ENCODE measurements around the gene ZNF512B.
"Not testable (repeated sequence)": the region's sequence is repeated elsewhere in the genome, so short reads cannot be mapped to it uniquely, and the experiment has no call there.

Gene ZNF512B

DNA sequence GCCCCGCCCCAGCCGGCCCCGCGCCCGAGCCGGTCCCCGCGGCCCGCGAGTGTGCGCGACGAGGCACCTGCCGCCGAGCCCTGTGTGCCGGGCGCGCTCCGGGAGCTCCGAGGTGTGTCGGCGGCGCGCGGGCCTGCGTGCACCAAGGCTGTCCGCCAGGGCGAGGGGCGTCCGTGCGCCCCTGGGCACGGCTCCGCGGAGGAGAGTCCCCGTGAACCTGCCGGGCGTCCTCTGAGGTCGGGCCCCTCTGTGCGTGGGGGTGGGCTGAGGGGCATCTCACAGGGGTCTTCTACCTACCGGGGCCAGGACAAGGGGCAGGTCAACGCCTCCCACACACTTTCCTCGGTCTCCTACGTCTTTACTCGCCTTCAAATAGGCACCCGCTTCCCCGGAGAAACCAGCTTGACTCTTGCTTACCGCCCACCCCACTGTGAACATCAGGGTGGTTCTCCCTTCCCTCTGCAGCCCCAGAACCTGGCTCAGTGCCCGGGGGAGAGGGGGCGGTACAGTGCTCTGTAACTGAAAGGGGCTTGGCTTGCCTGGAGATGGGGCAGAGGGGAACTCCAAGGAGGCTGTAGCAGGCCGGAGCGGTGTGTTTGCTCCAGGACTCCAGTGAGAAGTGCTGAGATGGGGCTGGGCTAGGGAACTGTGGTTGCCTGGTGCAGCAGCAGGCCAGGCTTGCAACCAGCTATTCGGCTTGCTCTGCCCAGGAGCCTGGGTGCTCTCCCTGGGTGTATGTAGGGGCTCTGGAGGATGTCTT lies 10.0 kb upstream of the ZNF512B start, which contains the start of gene SAMD10:
Gene SAMD10, minus strand, starts transcription at position 86 of the 760 bp plus-strand sequence. CDS start 175 bp downstream, outside the sequence.
- Histone ChIP-seq H3K27me3 (ENCODE audit: insufficient read depth, low read depth, severe bottlenecking) (no peaks in the 10 kb centered on the region), H3K4me3 (ENCODE audit: low read depth, low read length) (peak within 1 kb of the TSS; percentile 60), H3K36me3 (0 out of 2 replicates have a peak, but pooled peaks cover 4% of the 10 kb centered on the region), H3K27ac (peak within 1 kb of the TSS; percentile 94), H3K9me3 (ENCODE audit: severe bottlenecking) (no peaks in the 10 kb centered on the region)
- DNase-seq, result no peak
- TF ChIP-seq, protein P1, sequence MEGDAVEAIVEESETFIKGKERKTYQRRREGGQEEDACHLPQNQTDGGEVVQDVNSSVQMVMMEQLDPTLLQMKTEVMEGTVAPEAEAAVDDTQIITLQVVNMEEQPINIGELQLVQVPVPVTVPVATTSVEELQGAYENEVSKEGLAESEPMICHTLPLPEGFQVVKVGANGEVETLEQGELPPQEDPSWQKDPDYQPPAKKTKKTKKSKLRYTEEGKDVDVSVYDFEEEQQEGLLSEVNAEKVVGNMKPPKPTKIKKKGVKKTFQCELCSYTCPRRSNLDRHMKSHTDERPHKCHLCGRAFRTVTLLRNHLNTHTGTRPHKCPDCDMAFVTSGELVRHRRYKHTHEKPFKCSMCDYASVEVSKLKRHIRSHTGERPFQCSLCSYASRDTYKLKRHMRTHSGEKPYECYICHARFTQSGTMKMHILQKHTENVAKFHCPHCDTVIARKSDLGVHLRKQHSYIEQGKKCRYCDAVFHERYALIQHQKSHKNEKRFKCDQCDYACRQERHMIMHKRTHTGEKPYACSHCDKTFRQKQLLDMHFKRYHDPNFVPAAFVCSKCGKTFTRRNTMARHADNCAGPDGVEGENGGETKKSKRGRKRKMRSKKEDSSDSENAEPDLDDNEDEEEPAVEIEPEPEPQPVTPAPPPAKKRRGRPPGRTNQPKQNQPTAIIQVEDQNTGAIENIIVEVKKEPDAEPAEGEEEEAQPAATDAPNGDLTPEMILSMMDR (IDR thresholded peaks at IDR 0.05; ENCODE audit: low read depth, low read length), result no peak

DNA sequence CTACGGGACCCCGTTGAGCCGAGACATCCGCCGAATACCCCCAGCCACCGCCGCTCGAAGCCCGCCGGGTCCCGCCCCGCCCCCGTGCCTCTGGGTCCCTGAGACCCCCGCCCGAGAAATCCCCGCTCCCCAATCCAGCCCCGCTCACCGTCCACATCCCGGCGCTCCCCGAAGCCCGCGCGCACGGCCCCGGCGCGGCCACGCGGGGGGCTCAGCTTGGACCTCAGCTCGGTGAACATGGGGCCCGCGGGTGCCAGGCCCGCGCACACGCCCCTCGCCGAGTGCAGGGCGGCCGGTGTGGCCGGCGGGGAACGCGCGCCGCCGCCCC lies 9.5 kb upstream of the ZNF512B start:
- no peak for DNase-seq
- Histone ChIP-seq H3K4me3 (ENCODE audit: low read depth, low read length) (peak overlapping the region; percentile 60), H3K36me3 (no peaks in the 10 kb centered on the region), H3K27me3 (ENCODE audit: insufficient read depth, low read depth, severe bottlenecking) (no peaks in the 10 kb centered on the region), H3K9me3 (ENCODE audit: severe bottlenecking) (no peaks in the 10 kb centered on the region), H3K27ac (no peak overlapping the region)
- TF ChIP-seq, protein P1 (IDR thresholded peaks at IDR 0.05; ENCODE audit: low read depth, low read length), result no peak

DNA sequence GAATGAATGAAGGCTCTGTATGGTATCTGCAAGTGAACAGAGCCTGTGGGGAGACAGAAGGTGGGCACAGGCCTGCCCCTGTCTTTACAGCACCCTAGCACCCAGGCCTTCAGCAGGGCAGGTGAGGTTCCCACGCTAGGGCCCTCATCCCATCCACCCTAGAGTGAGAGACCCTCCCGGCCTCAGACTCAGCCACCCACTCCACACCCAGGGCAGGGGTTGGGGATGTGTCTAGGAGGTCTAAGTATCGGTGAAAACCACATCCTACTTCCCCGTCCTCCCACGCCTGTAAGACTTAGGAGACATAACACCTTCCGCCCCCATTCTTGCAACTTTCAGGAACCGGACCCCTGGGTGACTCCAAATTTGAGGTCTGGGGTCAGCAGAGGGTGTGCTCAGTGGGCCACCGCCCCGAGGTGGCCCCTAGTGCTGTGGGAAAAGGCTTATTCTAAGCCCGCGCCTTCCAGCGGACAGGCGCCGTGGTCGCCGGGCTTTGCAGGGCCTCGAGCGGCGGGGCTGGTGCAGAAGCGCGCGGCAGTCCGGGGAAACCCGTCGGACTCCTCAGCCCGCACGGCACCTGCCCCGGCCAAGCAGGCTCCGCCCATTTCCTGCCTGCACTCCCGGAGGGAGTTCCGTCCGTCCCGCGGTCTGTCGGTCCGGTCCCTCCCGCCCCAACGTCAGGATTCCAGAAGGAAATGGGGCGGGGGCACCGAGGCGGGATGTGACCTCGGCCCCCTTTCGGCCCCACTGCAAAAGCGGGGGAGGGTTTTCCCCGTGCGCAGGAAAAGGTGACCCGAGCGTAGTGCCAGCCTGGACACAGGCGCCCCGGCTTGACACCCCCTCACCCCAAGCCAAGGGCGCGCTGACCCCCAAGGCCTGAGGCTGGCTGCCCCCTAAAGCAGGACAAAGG lies 8.8 kb upstream of the ZNF512B start:
- Histone ChIP-seq H3K27ac (no peak overlapping the region), H3K27me3 (ENCODE audit: insufficient read depth, low read depth, severe bottlenecking) (no peaks in the 10 kb centered on the region), H3K4me3 (ENCODE audit: low read depth, low read length) (peak overlapping the region; percentile 60), H3K9me3 (ENCODE audit: severe bottlenecking) (no peaks in the 10 kb centered on the region), H3K36me3 (no peaks in the 10 kb centered on the region)
- DNase-seq, result peak; percentile 63
- TF ChIP-seq, protein P1 (IDR thresholded peaks at IDR 0.05; ENCODE audit: low read depth, low read length), result no peak

DNA sequence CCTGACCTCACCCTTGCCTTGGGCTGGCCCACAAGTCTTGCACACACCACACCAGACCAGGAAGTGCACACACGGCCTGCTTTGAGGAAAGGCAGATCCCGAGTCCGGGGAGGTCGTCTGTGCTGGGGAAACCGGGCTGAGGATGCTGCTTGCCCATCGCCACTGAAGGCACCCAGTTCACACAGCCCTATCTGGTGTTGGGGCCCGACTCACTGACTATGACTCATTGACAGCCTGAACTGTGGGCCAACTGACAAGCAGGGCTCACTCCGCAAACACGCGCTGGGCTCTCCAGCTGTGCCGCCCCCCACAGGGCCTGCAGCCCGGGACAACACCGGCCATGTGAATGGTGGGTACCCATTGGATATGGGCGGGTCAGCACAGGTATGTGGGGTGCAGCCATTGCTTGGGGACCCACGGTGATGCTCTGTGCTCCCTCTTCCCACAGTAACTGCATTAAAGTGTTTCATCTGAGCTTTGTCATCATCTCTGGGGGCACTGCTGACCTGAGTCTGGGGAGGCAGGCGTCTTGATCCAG lies 8.1 kb upstream of the ZNF512B start:
- Histone ChIP-seq H3K36me3 (no peaks in the 10 kb centered on the region), H3K9me3 (ENCODE audit: severe bottlenecking) (no peaks in the 10 kb centered on the region), H3K4me3 (ENCODE audit: low read depth, low read length) (no peak overlapping the region), H3K27me3 (ENCODE audit: insufficient read depth, low read depth, severe bottlenecking) (no peaks in the 10 kb centered on the region), H3K27ac (no peak overlapping the region)
- no peak for DNase-seq
- TF ChIP-seq, protein P1 (IDR thresholded peaks at IDR 0.05; ENCODE audit: low read depth, low read length), result no peak

DNA sequence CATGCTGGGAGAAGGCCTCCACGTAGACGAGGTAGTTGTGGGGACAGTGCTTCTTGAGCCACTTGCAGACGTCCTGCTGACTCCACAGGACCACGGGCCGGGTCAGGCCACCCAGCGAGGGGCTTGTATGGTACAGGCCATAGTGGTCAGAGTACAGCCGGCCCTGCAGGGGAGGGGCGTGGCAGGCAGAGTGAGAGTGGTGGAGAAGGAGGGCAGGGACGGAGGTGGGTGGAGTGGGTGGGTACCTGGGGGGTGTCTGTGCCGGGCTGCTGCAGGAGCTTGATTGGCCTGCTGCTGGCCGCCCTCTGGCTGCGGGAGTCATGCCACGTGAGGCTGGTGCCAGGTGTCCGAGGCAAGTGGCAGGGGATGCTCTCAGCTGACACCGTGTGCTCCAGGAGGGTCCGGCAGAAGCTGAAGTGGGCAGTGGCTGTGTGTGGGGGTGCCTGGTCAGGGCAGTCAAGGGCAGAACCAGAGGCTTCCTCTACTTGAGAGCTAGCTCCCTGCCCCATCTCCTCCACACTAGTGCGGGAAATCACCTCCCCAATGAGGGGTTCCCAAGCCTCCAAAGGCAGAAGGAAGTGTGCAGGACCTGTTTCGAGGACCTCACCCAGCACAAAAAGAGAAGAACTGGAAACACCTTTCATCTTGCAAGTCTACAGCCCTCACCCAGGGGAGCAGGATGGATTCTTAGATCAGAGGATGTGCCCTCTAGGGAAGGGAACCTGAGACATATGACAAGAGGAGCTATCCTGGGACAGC lies 7.4 kb upstream of the ZNF512B start:
- Histone ChIP-seq H3K4me3 (ENCODE audit: low read depth, low read length) (no peak overlapping the region), H3K27ac (no peak overlapping the region), H3K9me3 (ENCODE audit: severe bottlenecking) (no peaks in the 10 kb centered on the region), H3K27me3 (ENCODE audit: insufficient read depth, low read depth, severe bottlenecking) (no peaks in the 10 kb centered on the region), H3K36me3 (no peaks in the 10 kb centered on the region)
- DNase-seq, result no peak
- TF ChIP-seq, protein P1 (IDR thresholded peaks at IDR 0.05; ENCODE audit: low read depth, low read length), result no peak

DNA sequence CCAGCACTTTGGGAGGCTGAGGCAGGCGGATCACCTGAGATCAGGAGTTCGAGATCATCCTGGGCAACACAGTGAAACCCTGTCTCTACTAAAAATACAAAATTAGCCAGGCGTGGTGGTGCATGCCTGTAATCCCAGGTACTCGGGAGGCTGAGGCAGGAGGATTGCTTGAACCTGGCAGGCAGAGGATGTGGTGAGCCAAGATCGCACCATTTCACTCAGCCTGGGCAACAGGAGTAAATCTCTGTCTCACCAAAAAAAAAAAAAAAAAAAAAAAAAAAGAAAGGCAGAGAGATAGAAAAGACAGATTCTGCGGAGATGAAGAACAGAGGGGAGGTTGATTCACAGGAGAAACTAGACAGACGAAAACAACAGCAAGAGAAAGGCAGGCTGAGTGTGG lies 6.8 kb upstream of the ZNF512B start:
- H3K27me3 ChIP-seq (ENCODE audit: insufficient read depth, low read depth, severe bottlenecking); H3K36me3 ChIP-seq; H3K4me3 ChIP-seq (ENCODE audit: low read depth, low read length); DNase-seq; H3K27ac ChIP-seq; H3K9me3 ChIP-seq (ENCODE audit: severe bottlenecking): not testable (repeated sequence)

All from WERI-Rb-1 (cell line).